Measurements from ENCODE around the gene LTA. TPM values are rescaled to one million over a fixed set of nuclear protein-coding genes. Genes with fewer than 3 reads are reported as not detected.
"Not testable (repeated sequence)": the region's sequence is repeated elsewhere in the genome, so short reads cannot be mapped to it uniquely, and the experiment has no call there.

The LTA gene
- polyA plus RNA-seq, 2 donors, result 0.10 to 0.14 TPM

DNA sequence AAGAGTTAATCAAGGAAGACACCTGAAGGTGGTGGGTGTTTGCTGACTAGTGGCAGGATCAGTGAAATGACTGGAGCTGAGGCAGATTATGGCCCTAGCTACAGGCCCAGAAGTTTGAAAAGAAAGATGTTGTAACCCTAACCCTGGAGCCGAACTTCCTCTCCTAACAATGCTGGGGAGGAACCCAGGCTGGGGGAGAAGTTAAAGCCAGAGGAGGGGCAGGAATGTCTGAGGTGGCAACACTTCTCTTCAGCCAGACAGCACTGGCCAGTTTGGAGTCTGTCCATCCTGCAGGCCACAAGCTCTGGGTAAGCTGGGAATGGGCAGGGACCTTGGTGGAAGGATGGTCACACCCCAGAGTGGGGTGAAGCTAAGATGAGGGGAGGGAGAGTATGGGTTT lies 13.9 kb downstream of the LTA start, which contains the start of gene LST1:
TSS of gene LST1 (plus strand) at position 270 of the 400 bp plus-strand sequence. CDS start 1,023 bp downstream, outside the sequence.
- peaks cover 0 to 4% of the 10 kb centered on the region in 2 donors for H3K4me1 ChIP-seq (ENCODE audit: control insufficient read depth in 2 of 2, insufficient read depth in 2 of 2, low read length in 1 of 2)
- H3K27me3 ChIP-seq (ENCODE audit: control insufficient read depth in 1 of 2, insufficient read depth in 2 of 2, low read length in 2 of 2), result no peaks in the 10 kb centered on the region
- no peaks in the 10 kb centered on the region for H3K9me3 ChIP-seq (ENCODE audit: control insufficient read depth in 2 of 2, insufficient read depth in 1 of 2, low read depth in 1 of 2, low read length in 1 of 2)
- H3K36me3 ChIP-seq (ENCODE audit: control insufficient read depth in 2 of 2, insufficient read depth in 2 of 2, low read length in 1 of 2), result no peaks in the 10 kb centered on the region
- H3K4me3 ChIP-seq (ENCODE audit: low read depth in 1 of 2, low read length in 2 of 2), result no peak within 1 kb of the TSS
- 60 to 61% methylated on average over 1 of the region's 1 CpG for WGBS, 2 donors
- H3K27ac ChIP-seq (ENCODE audit: low read depth in 2 of 2, low read length in 1 of 2), result peak within 1 kb of the TSS in 1 of 2 donors; percentile 18

DNA sequence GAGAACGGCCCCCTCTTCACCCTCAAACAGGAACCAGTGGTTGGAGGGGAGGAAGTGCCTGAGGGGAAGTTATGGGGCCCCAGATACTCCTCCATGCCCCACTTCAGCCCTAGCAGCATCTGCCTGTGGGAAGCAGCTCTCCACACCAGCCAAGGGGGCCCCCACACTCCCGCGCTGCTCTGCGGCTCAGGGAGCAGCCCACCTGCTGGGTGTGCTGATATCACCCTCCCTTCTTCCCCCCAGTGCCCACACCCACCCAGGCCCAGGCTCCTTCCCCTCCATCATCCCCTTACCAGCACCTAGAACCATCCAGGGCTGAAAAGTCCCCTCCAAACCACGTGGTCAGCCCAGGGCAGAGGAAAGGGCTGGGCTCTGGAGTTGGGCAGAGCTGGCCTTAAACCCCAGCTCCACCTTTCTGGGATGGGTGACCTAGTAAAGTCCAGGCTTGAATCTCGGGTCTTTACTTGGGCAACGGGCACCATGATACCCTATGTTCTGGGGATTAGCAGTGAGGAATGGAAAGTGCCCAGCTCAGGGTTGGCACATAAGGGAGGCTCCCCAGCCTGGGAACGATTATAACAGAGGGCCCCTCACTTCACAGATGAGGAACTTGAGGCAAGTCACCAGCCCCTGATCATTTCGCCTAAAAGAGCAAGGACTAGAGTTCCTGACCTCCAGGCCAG lies 14.7 kb downstream of the LTA start:
- Histone ChIP-seq H3K4me1 (ENCODE audit: control insufficient read depth in 2 of 2, insufficient read depth in 2 of 2, low read length in 1 of 2) (peaks cover 0 to under 1% of the 10 kb centered on the region in 2 donors), H3K27ac (ENCODE audit: low read depth in 2 of 2, low read length in 1 of 2) (peak overlapping the region in 1 of 2 donors; percentile 18), H3K9me3 (ENCODE audit: control insufficient read depth in 2 of 2, insufficient read depth in 1 of 2, low read depth in 1 of 2, low read length in 1 of 2) (no peaks in the 10 kb centered on the region), H3K36me3 (ENCODE audit: control insufficient read depth in 2 of 2, insufficient read depth in 2 of 2, low read length in 1 of 2) (no peaks in the 10 kb centered on the region), H3K27me3 (ENCODE audit: control insufficient read depth in 1 of 2, insufficient read depth in 2 of 2, low read length in 2 of 2) (no peaks in the 10 kb centered on the region), H3K4me3 (ENCODE audit: low read depth in 1 of 2, low read length in 2 of 2) (no peak overlapping the region)
- WGBS, 2 donors, result 58 to 59% methylated on average over 9 of the region's 9 CpGs

DNA sequence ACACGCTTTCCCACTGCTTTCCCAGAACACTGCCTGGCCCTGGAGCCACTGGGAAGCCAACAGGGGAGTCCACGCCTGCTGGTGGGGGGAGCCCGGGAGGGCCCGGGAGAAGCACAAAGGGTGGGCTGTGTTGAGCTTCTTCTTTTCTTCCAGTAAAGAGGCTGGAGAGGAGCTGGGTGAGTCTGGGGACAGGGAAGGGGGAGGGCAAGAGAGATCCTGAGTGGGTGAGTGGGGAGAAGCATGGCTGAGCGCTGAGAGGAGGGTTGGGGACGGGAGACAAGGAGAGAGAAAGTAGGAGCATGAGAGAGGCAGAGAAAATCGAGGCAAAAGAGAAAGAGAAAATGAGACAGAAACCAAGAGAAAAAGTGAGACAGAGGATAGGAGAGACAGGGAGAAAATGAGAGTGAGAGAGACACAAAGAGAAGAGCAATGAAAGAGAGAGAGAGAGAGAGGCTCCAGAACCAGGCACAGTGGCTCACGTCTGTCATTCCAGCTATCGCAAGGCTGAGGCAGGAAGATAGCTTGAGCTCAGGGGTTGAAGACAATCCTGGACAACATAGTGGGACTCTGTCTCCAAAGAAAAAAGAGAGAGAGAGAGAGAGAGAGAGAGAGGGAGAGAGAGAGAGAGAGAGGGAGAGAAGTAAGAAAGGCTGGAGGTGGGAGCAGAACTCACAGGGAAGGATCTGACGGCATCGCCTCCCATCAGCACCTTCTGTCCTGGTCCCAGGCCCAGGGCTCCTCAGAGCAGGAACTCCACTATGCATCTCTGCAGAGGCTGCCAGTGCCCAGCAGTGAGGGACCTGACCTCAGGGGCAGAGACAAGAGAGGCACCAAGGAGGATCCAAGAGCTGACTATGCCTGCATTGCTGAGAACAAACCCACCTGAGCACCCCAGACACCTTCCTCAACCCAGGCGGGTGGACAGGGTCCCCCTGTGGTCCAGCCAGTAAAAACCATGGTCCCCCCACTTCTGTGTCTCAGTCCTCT lies 16.0 kb downstream of the LTA start:
- Histone ChIP-seq H3K4me3 (ENCODE audit: low read depth in 1 of 2, low read length in 2 of 2) (no peak overlapping the region), H3K9me3 (ENCODE audit: control insufficient read depth in 2 of 2, insufficient read depth in 1 of 2, low read depth in 1 of 2, low read length in 1 of 2) (no peaks in the 10 kb centered on the region), H3K27me3 (ENCODE audit: control insufficient read depth in 1 of 2, insufficient read depth in 2 of 2, low read length in 2 of 2) (no peaks in the 10 kb centered on the region), H3K36me3 (ENCODE audit: control insufficient read depth in 2 of 2, insufficient read depth in 2 of 2, low read length in 1 of 2) (no peaks in the 10 kb centered on the region), H3K27ac (ENCODE audit: low read depth in 2 of 2, low read length in 1 of 2) (no peak overlapping the region), H3K4me1 (ENCODE audit: control insufficient read depth in 2 of 2, insufficient read depth in 2 of 2, low read length in 1 of 2) (no peaks in the 10 kb centered on the region)
- 65 to 70% methylated on average over 12 of the region's 12 CpGs for WGBS, 2 donors

DNA sequence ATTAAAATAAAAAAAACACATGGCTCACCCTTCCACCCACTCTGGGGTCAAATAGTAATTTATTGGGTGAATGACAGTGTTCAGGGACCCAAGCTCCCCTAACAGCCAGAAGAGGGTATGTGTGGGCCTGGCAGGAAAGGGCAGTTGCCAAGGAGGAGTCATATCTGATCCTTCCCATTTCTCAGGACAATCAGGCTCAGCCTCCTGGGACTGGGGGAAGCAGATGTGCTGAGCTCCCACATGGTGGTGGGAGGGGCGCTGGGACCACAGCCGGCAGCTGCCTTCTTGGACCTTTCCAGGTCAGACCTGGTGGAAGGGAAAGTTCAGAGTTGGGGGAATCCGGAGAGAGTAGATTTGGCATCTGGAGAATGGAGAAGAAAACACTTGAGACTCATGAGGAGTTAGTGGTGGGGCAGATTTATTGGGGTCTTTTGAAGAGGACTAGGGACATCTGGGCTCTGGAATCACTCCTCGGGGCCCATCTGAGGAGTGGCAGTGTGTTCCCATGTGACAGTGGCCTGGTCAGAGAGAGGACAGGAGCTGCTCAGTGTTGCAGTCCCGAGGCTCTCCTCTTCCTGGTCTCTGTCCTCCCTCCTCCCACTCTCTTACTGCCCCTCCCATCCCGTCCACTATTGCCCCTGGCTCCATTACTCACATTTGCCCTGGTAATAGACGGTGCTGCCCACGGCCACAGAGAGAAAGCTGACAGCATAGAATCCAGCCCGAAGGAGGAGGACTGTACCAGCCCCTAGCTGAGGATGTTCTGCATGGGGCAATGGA lies 17.0 kb downstream of the LTA start:
- Histone ChIP-seq H3K27me3 (ENCODE audit: control insufficient read depth in 1 of 2, insufficient read depth in 2 of 2, low read length in 2 of 2) (no peaks in the 10 kb centered on the region), H3K4me1 (ENCODE audit: control insufficient read depth in 2 of 2, insufficient read depth in 2 of 2, low read length in 1 of 2) (no peaks in the 10 kb centered on the region), H3K9me3 (ENCODE audit: control insufficient read depth in 2 of 2, insufficient read depth in 1 of 2, low read depth in 1 of 2, low read length in 1 of 2) (no peaks in the 10 kb centered on the region), H3K36me3 (ENCODE audit: control insufficient read depth in 2 of 2, insufficient read depth in 2 of 2, low read length in 1 of 2) (no peaks in the 10 kb centered on the region), H3K27ac (ENCODE audit: low read depth in 2 of 2, low read length in 1 of 2) (no peak overlapping the region), H3K4me3 (ENCODE audit: low read depth in 1 of 2, low read length in 2 of 2) (no peak overlapping the region)
- WGBS, 2 donors, result 55 to 60% methylated on average over 9 of the region's 9 CpGs

DNA sequence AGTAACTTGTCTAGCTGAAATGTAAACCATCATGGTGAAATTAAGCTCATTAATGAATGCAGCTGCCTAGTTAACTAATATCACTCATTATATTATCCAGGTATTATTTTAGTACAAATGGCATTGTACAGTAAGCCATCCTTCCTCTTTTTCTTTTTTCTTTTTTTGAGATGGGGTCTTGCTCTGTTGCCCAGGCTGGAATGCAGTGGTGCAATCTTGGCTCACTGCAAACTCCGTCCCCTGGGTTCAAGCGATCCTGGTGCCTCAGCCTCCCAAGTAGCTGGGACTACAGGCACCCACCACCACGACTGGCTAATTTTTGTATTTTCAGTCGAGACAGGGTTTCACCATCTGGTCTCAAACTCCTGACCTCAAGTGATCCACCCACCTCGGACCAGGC lies 18.6 kb downstream of the LTA start:
- H3K4me3 ChIP-seq (ENCODE audit: low read depth in 1 of 2, low read length in 2 of 2); H3K4me1 ChIP-seq (ENCODE audit: control insufficient read depth in 2 of 2, insufficient read depth in 2 of 2, low read length in 1 of 2); H3K9me3 ChIP-seq (ENCODE audit: control insufficient read depth in 2 of 2, insufficient read depth in 1 of 2, low read depth in 1 of 2, low read length in 1 of 2); H3K36me3 ChIP-seq (ENCODE audit: control insufficient read depth in 2 of 2, insufficient read depth in 2 of 2, low read length in 1 of 2); H3K27ac ChIP-seq (ENCODE audit: low read depth in 2 of 2, low read length in 1 of 2); H3K27me3 ChIP-seq (ENCODE audit: control insufficient read depth in 1 of 2, insufficient read depth in 2 of 2, low read length in 2 of 2): not testable (repeated sequence)
- 78 to 88% methylated on average over 5 of the region's 5 CpGs for WGBS, 2 donors

DNA sequence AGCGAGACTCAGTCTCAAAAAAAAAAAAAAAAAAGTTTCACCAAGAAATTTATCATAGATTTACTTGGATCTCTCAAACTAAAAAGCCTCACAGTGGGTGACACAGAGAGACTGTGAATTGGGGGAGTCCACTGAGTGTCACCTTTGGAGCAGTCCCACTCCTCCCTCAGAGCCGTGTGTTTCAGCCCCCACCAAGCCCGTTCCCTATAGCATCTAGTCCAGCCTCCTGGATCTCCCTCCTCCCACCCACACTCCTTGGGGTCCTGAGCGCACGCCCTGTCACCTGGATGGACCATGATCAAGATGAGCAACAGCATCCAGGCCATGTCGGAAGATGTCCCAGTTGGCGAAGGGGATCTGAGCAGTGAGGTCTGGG lies 20.3 kb downstream of the LTA start:
- Histone ChIP-seq H3K4me3 (ENCODE audit: low read depth in 1 of 2, low read length in 2 of 2) (no peak overlapping the region), H3K27me3 (ENCODE audit: control insufficient read depth in 1 of 2, insufficient read depth in 2 of 2, low read length in 2 of 2) (no peaks in the 10 kb centered on the region), H3K27ac (ENCODE audit: low read depth in 2 of 2, low read length in 1 of 2) (no peak overlapping the region), H3K36me3 (ENCODE audit: control insufficient read depth in 2 of 2, insufficient read depth in 2 of 2, low read length in 1 of 2) (no peaks in the 10 kb centered on the region), H3K4me1 (ENCODE audit: control insufficient read depth in 2 of 2, insufficient read depth in 2 of 2, low read length in 1 of 2) (no peaks in the 10 kb centered on the region), H3K9me3 (ENCODE audit: control insufficient read depth in 2 of 2, insufficient read depth in 1 of 2, low read depth in 1 of 2, low read length in 1 of 2) (no peaks in the 10 kb centered on the region)
- 90% methylated on average over 7 of the region's 7 CpGs for WGBS, 2 donors

DNA sequence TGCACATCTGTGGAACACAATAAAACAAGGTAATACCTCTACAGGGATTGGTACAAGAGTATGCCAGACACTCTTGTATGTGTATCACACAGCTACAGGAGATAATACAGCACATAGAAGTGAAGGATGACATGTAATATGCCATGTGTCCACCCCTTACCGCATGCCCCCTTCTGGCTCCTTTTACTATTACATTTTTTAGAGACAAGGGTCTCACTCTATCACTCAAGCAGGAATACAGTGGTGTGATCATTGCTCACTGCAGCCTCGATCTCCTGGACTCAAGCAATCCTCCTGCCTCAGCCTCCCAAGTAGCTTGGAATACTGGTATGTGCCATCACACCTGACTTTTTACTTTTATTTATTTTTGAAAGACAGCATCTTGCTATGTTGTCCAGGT lies 24.9 kb downstream of the LTA start:
- WGBS, 2 donors, result 31 to 42% methylated on average over 2 of the region's 2 CpGs
- Histone ChIP-seq H3K27me3 (ENCODE audit: control insufficient read depth in 1 of 2, insufficient read depth in 2 of 2, low read length in 2 of 2) (no peaks in the 10 kb centered on the region), H3K36me3 (ENCODE audit: control insufficient read depth in 2 of 2, insufficient read depth in 2 of 2, low read length in 1 of 2) (no peaks in the 10 kb centered on the region), H3K9me3 (ENCODE audit: control insufficient read depth in 2 of 2, insufficient read depth in 1 of 2, low read depth in 1 of 2, low read length in 1 of 2) (no peaks in the 10 kb centered on the region), H3K4me3 (ENCODE audit: low read depth in 1 of 2, low read length in 2 of 2) (no peak overlapping the region), H3K27ac (ENCODE audit: low read depth in 2 of 2, low read length in 1 of 2) (no peak overlapping the region), H3K4me1 (ENCODE audit: control insufficient read depth in 2 of 2, insufficient read depth in 2 of 2, low read length in 1 of 2) (no peaks in the 10 kb centered on the region)

DNA sequence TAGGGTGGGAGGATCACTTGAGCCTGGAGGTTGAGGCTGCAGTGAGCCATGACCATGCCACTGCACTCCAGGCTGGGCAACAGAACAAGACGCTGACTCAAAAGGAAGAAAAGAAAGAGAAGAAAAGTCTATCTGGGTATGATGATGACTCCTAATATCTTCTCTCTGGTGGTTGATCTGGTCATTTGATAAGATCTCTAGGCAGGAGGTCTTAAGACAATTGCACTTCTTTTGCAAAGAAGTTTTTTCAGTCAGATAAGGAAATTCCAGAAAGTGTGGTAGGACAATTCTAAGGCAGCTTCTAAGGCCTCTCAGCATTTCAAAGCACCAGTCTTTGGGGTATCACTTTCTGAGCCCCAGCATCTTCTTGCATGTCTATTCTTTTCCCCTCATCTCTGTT lies 35.2 kb downstream of the LTA start:
- 76 to 87% methylated on average over 1 of the region's 1 CpG for whole genome bisulfite sequencing, 2 donors
- H3K4me3 ChIP-seq (ENCODE audit: low read depth in 1 of 2, low read length in 2 of 2), result no peak overlapping the region
- H3K4me1 ChIP-seq (ENCODE audit: control insufficient read depth in 2 of 2, insufficient read depth in 2 of 2, low read length in 1 of 2), result no peaks in the 10 kb centered on the region

More for the DNA sequence above, 35.2 kb downstream of the LTA start:
- Histone ChIP-seq H3K27me3 (ENCODE audit: control insufficient read depth in 1 of 2, insufficient read depth in 2 of 2, low read length in 2 of 2) (no peaks in the 10 kb centered on the region), H3K27ac (ENCODE audit: low read depth in 2 of 2, low read length in 1 of 2) (no peak overlapping the region), H3K36me3 (ENCODE audit: control insufficient read depth in 2 of 2, insufficient read depth in 2 of 2, low read length in 1 of 2) (no peaks in the 10 kb centered on the region), H3K9me3 (ENCODE audit: control insufficient read depth in 2 of 2, insufficient read depth in 1 of 2, low read depth in 1 of 2, low read length in 1 of 2) (no peaks in the 10 kb centered on the region)

Data from esophagus (tissue), 2 donors.